ENCODE results near the gene TDRD1.
"Not testable (repeated sequence)": the region's sequence is repeated elsewhere in the genome, so short reads cannot be mapped to it uniquely, and the experiment has no call there.

TDRD1 gene

GRCh38 chr10:114179148-114179547 lies at the start of gene TDRD1:
TSS of gene TDRD1 (plus strand) at chr10:114179353. CDS start at chr10:114187832, 8,479 bp downstream.
- DNase-seq (ENCODE audit: low read depth in 2 of 2), result no peak

GRCh38 chr10:114131094-114131493 lies 48.1 kb upstream of the TDRD1 start:
- DNase-seq (ENCODE audit: low read depth in 2 of 2), result no peak

GRCh38 chr10:114135476-114135875 lies 43.7 kb upstream of the TDRD1 start:
- no peak for DNase-seq (ENCODE audit: low read depth in 2 of 2)

- DNase-seq (ENCODE audit: low read depth in 2 of 2), result no peak
Measured at GRCh38 chr10:114138581-114138980, 40.6 kb upstream of the TDRD1 start.

GRCh38 chr10:114140036-114140435 lies 39.1 kb upstream of the TDRD1 start:
- DNase-seq (ENCODE audit: low read depth in 2 of 2), result no peak

GRCh38 chr10:114140827-114141226 lies 38.3 kb upstream of the TDRD1 start:
- DNase-seq (ENCODE audit: low read depth in 2 of 2), result not testable (repeated sequence)

GRCh38 chr10:114142018-114142417 lies 37.1 kb upstream of the TDRD1 start:
- no peak for DNase-seq (ENCODE audit: low read depth in 2 of 2)

GRCh38 chr10:114143160-114143559 lies 36.0 kb upstream of the TDRD1 start:
- no peak for DNase-seq (ENCODE audit: low read depth in 2 of 2)

- DNase-seq (ENCODE audit: low read depth in 2 of 2), result not testable (repeated sequence)
Measured at GRCh38 chr10:114149476-114149875, 29.7 kb upstream of the TDRD1 start.

GRCh38 chr10:114151486-114151885 lies 27.7 kb upstream of the TDRD1 start:
- no peak for DNase-seq (ENCODE audit: low read depth in 2 of 2)

GRCh38 chr10:114151892-114152291 lies 27.3 kb upstream of the TDRD1 start:
- no peak for DNase-seq (ENCODE audit: low read depth in 2 of 2)

- no peak for DNase-seq (ENCODE audit: low read depth in 2 of 2)
Measured at GRCh38 chr10:114157912-114158311, 21.2 kb upstream of the TDRD1 start.

- no peak for DNase-seq (ENCODE audit: low read depth in 2 of 2)
Measured at GRCh38 chr10:114163062-114163461, 16.1 kb upstream of the TDRD1 start.

GRCh38 chr10:114166043-114166442 lies 13.1 kb upstream of the TDRD1 start:
- no peak for DNase-seq (ENCODE audit: low read depth in 2 of 2)

GRCh38 chr10:114166494-114166893 lies 12.7 kb upstream of the TDRD1 start:
- DNase-seq (ENCODE audit: low read depth in 2 of 2), result no peak

GRCh38 chr10:114167985-114168384 lies 11.2 kb upstream of the TDRD1 start:
- no peak for DNase-seq (ENCODE audit: low read depth in 2 of 2)

GRCh38 chr10:114168450-114169009 lies 10.6 kb upstream of the TDRD1 start:
- DNase-seq (ENCODE audit: low read depth in 2 of 2), result no peak

- DNase-seq (ENCODE audit: low read depth in 2 of 2), result no peak
Measured at GRCh38 chr10:114172216-114172615, 6.9 kb upstream of the TDRD1 start.

GRCh38 chr10:114172776-114173602 lies 6.2 kb upstream of the TDRD1 start:
- DNase-seq (ENCODE audit: low read depth in 2 of 2), result no peak

GRCh38 chr10:114173603-114173920 lies 5.6 kb upstream of the TDRD1 start:
- no peak for DNase-seq (ENCODE audit: low read depth in 2 of 2)

- peak; percentile 97 to 99 for DNase-seq (ENCODE audit: low read depth in 2 of 2)
Measured at GRCh38 chr10:114173921-114174694, 5.0 kb upstream of the TDRD1 start, which contains the start of gene CCDC186. TSS of gene CCDC186 (minus strand) at chr10:114174203. CDS start at chr10:114163268, 10,935 bp downstream.

- DNase-seq (ENCODE audit: low read depth in 2 of 2), result no peak
Measured at GRCh38 chr10:114174695-114175188, 4.4 kb upstream of the TDRD1 start.

All from stimulated activated CD8-positive, alpha-beta memory T cell treated with anti-CD3 and anti-CD28 coated beads, Interleukin-7, amount 100 ng/mL, for 4 hours (primary cell).